NB4 (cell line): ENCODE measurements around the gene TEFM.

ENCODE experiments used
- CTCF ChIP-seq: IDR thresholded peaks from one replicate; pipeline ENCODE4 v1.5.1; 2012; ENCODE audit warnings: low read depth, low read length
- MYC ChIP-seq: IDR thresholded peaks from 2 replicates; pipeline ENCODE4 v1.6.1; 2011; ENCODE audit warnings: low read depth, low read length
- POLR2A ChIP-seq: IDR thresholded peaks from 2 replicates; pipeline ENCODE4 v1.6.1; 2011; ENCODE audit warnings: mild to moderate bottlenecking; ENCODE audit not compliant: insufficient read length; ENCODE audit errors: extremely low read depth

GRCh38 chr17:30947796-30948195, 41.8 kb upstream of the TEFM start:
- TF ChIP-seq CTCF, result no peak
- no peak for TF ChIP-seq POLR2A
- TF ChIP-seq MYC, result no peak
